ENCODE measurements around the gene EVPLL.
"Not testable (repeated sequence)": the region's sequence is repeated elsewhere in the genome, so short reads cannot be mapped to it uniquely, and the experiment has no call there.

- TF ChIP-seq POLR2A, CTCF (IDR thresholded peaks at IDR 0.05): not testable (repeated sequence)
Measured at GRCh38 chr17:18383079-18383481, 5.5 kb downstream of the EVPLL start.

Measured in sigmoid colon (tissue), 3 donors.